ENCODE results near the gene DNAJC10.
"Not testable (repeated sequence)": the region's sequence is repeated elsewhere in the genome, so short reads cannot be mapped to it uniquely, and the experiment has no call there.

Gene DNAJC10

GRCh38 chr2:182724656-182725055, 8.6 kb downstream of the DNAJC10 start:
- DNase-seq (ENCODE audit: low read depth in 2 of 2): no peak

GRCh38 chr2:182726473-182726872, 10.4 kb downstream of the DNAJC10 start:
- no peak for DNase-seq (ENCODE audit: low read depth in 2 of 2)

DNA sequence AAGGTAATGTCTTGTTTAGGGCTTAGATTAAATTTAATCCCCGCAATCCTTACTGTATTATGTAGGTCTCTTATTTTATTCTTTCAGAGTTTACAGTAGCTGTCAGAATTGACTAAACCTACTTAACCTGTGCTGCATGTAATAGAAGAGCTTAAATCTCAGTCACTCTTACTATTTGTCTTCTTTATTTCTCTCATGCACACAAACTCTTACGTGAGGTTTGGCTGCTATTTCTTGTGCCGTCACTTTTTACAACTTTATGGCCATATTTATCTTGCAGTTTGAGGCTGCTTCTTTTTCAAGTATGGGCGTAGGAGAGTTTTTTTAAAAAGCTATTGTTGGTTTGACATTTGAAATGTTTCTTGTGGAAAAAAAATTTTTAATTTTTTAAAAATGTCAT, 12.0 kb downstream of the DNAJC10 start:
- DNase-seq (ENCODE audit: low read depth in 2 of 2): no peak

DNA sequence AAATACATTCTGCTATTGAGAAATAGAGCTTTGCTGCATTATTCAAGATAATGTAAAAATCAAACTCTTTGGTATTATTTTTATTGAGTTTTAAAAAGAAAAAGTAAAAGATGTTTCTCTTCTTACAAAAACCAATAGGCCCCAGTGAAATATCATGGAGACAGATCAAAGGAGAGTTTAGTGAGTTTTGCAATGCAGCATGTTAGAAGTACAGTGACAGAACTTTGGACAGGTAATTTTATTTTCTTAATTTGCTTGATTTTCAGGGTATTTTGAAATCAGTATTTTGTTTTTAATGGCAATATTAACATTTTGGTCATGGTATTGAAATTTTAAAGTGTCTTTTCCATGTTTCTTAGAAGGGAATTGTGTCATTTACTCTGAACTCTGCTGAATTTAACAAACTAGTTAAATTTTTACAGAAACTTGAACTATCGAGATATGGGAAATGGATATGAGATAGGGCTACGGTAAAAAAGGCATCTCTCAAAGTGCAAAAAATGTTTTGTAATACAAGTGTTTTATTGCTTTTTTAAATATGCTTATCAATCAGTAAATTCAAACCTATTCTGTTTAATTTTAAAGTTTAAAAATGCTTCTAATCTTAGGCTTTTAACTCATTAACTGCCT, 13.8 kb downstream of the DNAJC10 start:
- no peak for DNase-seq (ENCODE audit: low read depth in 2 of 2)

DNA sequence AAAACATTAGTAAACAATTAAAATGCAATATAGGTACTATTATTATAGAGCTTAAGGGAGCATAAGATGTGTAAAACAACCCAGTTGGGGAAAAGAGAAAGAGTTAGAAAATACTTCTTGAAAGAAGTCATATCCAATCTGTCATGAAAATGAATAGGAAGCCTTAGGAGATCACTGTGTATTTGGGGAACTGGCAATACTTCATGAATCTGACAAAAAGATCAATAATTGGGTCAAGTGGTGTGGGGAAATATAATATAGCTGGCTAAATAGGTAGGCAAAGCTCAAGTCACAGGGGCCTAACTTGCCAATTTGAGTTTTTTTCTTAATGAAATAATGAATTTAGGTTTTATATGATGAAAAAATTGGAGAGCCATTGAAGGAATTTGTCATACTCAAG, 14.4 kb downstream of the DNAJC10 start:
- DNase-seq (ENCODE audit: low read depth in 2 of 2): no peak

GRCh38 chr2:182732736-182733135, 16.7 kb downstream of the DNAJC10 start:
- no peak for DNase-seq (ENCODE audit: low read depth in 2 of 2)

DNA sequence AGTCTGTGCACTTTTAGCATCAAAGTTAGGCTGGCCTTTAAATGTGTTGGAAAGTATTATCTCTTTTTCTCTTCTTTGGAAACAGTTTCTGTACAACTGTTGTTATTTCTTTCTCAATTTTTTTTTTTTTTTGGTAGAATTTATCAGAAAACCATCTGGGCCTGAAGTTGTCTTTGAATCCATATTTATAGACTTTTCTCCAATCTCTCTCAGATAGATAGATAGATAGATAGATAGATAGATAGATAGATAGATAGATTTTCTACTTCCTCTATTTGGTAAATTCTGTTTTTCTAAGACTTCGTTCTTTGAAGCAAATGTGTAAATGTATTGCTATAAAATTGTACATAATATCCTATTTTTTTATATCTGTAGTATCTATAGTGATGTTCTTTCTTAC, 17.5 kb downstream of the DNAJC10 start:
- no peak for DNase-seq (ENCODE audit: low read depth in 2 of 2)

GRCh38 chr2:182736856-182737255, 20.8 kb downstream of the DNAJC10 start:
- not testable (repeated sequence) for DNase-seq (ENCODE audit: low read depth in 2 of 2)

DNA sequence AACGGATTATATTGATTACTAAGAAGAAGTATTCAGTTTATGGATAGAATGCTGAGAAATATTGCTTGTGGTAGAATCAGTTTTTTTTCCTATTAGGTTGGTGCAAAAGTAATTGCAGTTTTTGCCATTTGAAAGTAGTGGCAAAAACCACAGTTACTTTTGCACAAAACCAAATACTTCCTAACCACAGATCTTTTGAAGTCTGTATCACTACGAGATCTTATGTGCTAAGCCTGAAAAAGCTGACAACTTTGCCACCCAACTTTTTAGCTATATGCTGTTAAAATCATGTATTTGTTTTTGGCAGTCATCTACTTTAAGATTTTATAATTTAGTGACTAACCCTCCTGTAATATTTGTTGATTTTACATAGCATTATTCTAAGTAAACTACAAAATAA, 24.6 kb downstream of the DNAJC10 start:
- no peak for DNase-seq (ENCODE audit: low read depth in 2 of 2)

GRCh38 chr2:182741620-182742019, 25.6 kb downstream of the DNAJC10 start:
- DNase-seq (ENCODE audit: low read depth in 2 of 2): no peak

DNA sequence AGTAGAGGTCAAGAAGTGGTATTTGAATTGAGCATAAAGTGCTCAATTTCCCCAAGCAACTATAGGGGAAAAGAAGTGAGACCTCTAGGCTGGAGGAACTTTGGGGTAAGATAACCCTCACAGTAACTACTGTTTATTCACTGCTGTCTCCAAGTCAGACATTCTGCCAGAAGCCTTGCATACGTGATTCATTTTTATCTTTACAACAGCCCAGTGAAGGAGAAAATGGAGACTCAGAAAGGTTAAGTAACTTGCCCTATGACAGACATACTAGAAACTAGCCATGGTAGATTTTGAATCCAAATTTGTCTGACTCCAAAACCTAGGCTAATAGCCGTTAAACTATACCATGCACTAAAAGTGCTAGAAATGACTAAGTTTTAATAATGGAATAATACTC, 28.4 kb downstream of the DNAJC10 start:
- no peak for DNase-seq (ENCODE audit: low read depth in 2 of 2)

GRCh38 chr2:182745061-182745460, 29.0 kb downstream of the DNAJC10 start:
- no peak for DNase-seq (ENCODE audit: low read depth in 2 of 2)

- not testable (repeated sequence) for DNase-seq (ENCODE audit: low read depth in 2 of 2)
These were observed 29.8 kb downstream of the DNAJC10 start for GRCh38 chr2:182745894-182746293.

DNA sequence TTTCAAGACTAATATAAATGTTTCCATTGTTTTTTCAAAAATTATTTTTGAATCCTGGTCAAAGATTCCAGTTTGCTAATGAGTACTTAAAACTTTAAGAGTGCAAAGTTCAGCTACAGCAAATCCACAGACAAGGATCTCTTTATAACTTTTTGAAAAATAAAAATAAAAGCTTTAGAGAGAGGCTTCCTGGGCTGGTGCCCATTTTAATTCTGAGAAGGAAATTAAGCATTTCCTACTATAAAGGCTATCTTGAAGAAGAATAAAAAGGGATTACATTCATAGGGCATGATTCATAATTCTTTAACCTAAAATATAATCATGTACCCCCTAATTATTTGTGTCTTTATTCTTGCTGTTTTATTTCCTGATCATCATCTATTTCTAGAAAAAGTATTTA, 38.2 kb downstream of the DNAJC10 start:
- DNase-seq (ENCODE audit: low read depth in 2 of 2): no peak

DNA sequence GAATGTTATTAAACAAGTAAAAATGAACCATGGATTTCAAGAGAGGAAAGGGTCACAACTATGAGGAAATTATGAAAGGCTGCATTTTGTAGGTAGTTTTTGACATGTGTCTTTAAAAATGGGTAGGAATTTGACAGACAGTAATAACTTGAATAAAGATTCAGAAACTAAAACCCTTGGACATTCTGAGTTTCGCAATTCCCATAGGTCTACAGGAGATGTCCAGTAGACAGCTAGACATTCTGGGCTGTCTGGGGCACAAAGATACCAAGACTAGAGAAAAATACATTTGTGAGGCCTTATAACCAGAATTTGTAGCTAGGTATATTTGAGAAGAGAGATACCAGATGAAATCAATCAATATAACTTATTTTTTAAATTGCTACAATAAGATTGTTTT, 42.3 kb downstream of the DNAJC10 start:
- no peak for DNase-seq (ENCODE audit: low read depth in 2 of 2)

DNA sequence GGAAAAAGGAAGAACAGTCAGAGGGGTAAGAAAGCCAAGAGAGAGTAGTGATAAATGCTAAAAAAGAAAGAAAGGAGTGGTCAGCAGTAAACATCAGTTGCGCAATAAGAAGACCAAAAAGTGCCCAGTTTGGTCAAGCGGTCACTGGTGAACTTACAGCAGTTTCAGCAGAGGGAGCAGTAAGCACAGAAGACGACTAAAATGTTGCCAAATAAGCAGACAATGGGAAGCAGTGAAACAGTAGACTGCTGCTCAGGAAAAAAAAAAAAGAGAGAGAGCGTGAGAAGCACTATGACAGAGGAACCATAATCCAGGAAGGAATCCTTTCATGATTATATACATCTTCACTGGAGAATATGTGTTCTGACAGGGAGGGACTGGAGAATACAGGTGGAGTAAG, 45.8 kb downstream of the DNAJC10 start:
- DNase-seq (ENCODE audit: low read depth in 2 of 2): no peak

DNA sequence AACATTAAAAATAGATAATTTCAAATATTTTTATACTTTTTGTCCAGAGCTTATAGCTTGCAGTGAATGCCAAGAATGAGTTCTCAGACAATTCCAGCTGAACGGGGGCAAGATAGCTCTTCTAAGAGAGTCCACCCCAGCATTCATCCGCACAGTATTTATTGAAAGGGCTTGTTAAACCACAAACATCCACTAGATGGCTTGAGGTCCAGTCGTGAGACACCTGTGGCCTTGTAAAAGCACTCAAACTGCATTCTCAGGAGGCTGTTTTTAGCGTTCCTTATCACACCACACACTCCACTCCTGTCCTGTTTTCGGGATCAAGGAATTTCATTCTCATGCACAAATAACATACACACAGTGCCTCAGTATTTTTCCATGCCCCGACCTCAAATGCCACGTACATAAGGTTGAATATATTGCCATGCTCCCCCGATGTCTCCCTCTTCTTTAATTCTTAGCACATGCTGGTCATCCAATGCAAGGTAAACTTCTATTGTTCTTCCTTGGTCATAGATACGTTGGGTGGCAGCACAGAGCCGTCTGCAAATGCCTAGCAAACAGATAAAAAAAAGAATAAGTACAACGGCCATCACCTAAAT, 47.4 kb downstream of the DNAJC10 start:
- no peak for DNase-seq (ENCODE audit: low read depth in 2 of 2)

GRCh38 chr2:182766626-182767025, 50.6 kb downstream of the DNAJC10 start:
- DNase-seq (ENCODE audit: low read depth in 2 of 2): no peak

DNA sequence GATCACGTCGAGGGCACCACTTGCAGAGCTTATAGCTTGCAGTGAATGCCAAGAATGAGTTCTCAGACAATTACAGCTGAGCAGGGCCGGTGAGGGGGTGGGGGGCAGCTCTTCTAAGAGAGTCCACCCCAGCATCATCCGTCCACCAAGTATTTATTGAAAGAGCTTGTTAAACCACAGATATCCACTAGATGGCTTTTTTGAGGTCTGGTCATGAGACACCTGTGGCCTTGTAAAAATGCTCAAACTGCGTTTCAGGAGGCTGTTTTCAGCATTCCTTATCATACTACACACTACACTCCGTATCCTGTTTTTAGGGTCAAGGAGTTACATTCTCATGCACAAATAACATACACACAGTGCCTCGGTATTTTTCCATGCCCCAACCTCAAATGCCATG, 51.5 kb downstream of the DNAJC10 start:
- no peak for DNase-seq (ENCODE audit: low read depth in 2 of 2)

DNA sequence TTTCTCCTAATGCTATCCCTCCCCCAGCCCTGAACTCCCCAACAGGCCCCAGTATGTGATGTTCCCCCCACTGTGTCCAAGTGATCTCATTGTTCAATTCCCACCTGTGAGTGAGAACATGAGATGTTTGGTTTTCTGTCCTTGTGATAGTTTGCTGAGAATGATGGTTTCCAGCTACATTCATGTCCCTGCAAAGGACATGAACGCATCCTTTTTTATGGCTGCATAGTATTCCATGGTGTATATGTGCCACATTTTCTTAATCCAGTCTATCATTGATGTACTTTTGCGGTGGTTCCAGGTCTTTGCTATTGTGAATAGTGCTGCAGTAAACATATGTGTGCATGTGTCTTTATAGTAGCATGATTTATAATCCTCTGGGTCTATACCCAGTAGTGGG, 52.9 kb downstream of the DNAJC10 start:
- not testable (repeated sequence) for DNase-seq (ENCODE audit: low read depth in 2 of 2)

DNA sequence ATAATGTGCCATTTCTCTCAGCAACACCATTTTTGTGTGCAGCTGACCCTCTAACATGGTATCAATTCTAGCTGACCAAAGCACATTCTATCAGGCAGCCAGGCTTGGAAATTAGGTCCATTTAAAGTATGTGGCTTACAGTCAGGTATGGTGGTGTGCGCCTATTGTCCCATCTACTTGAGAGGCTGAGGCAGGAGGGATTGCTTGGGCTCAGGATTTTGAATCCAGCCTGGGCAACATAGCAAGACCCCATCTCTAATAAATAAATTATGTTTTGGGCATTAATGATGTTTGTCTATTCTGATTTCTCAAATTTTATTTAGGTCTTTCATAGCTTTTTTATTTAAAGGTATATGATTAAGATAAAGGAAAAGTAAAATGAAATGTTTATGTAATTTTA, 63.3 kb downstream of the DNAJC10 start:
- DNase-seq (ENCODE audit: low read depth in 2 of 2): no peak

DNA sequence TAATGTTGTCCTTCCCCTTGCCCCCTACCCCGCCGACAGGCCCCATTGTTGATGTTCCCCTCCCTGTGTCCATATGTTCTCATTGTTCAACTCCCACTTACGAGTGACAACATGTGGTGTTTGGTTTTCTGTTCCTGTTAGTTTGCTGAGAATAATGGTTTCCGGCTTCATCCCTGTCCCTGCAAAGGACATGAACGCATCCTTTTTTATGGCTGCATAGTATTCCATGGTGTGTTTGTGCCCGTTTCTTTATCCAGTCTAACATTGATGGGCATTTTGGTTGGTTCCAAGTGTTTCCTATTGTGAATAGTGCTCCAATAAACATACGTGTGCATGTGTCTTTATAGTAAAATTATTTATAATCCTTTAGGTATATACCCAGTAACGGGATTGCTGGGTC, 65.0 kb downstream of the DNAJC10 start:
- DNase-seq (ENCODE audit: low read depth in 2 of 2): not testable (repeated sequence)

DNA sequence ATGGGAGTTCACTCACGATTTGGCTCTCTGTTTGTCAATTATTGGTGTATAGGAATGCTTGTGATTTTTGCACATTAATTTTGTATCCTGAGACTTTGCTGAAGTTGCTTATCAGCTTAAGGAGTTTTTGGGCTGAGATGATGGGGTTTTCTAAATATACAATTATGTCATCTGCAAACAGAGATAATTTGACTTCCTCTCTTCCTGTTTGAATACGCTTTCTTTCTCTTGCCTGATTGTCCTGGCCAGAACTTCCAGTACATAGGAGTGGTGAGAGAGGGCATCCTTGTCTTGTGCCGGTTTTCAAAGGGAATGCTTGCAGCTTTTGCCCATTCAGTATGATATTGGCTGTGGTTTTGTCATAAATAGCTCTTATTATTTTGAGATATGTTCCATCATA, 66.6 kb downstream of the DNAJC10 start:
- DNase-seq (ENCODE audit: low read depth in 2 of 2): not testable (repeated sequence)
